Hepatocyte (in vitro differentiated cells): ENCODE data around the gene GAS2L1.

Source experiments
- EZH2 ChIP-seq: fragments of 200-600 bp; sonication (generic); IDR thresholded peaks from 2 replicates; pipeline ENCODE4 v1.6.1; 2016; ENCODE audit warnings: antibody characterized with exemption, mild to moderate bottlenecking, borderline replicate concordance
- TF ChIP-seq, protein P1 (sequence below): fragments of 200-600 bp; sonication (generic); IDR thresholded peaks from 2 replicates; pipeline ENCODE4 v1.5.1; 2016; ENCODE audit warnings: antibody characterized with exemption, mild to moderate bottlenecking; ENCODE audit not compliant: poor library complexity

DNA sequence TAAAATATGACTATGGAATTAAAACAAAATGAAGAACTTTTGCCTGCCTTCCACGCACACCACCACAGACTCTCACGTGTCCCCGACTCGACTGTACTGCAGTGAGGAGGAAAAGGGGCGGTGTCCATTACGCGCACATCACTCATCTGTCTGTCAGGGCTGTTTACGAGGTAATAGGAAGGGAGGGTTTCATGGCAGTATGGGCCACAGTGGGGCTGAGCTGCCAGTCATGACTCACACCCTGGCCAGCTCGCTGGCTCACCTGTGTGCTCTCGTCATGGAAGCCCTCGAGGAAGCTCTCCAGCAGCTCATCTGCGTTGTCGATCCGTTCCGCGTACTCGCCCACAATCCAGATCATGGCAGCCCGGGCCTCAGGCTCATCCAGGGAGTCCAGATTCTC lies 42.5 kb downstream of the GAS2L1 start:
- TF ChIP-seq, protein P1, sequence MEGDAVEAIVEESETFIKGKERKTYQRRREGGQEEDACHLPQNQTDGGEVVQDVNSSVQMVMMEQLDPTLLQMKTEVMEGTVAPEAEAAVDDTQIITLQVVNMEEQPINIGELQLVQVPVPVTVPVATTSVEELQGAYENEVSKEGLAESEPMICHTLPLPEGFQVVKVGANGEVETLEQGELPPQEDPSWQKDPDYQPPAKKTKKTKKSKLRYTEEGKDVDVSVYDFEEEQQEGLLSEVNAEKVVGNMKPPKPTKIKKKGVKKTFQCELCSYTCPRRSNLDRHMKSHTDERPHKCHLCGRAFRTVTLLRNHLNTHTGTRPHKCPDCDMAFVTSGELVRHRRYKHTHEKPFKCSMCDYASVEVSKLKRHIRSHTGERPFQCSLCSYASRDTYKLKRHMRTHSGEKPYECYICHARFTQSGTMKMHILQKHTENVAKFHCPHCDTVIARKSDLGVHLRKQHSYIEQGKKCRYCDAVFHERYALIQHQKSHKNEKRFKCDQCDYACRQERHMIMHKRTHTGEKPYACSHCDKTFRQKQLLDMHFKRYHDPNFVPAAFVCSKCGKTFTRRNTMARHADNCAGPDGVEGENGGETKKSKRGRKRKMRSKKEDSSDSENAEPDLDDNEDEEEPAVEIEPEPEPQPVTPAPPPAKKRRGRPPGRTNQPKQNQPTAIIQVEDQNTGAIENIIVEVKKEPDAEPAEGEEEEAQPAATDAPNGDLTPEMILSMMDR: no peak
- TF ChIP-seq EZH2: no peak
